Peyer's patch (tissue), 4 donors: ENCODE results near the gene HCCS.

Experiments
- CTCF ChIP-seq, 6 experiments: fragments of 450-650 bp in 4 of 6; fragments of 200-600 bp in 2 of 6; sonication (generic) in 1 of 6; IDR thresholded peaks; one replicate each; pipeline ENCODE4 v1.5.1; 2017 to 2019; ENCODE audit warnings: antibody characterized with exemption in 6 of 6, mild to moderate bottlenecking in 3 of 6, moderate library complexity in 1 of 6
- POLR2A ChIP-seq, 2 donors: fragments of 450-650 bp; IDR thresholded peaks; one replicate each; pipeline ENCODE4 v1.5.1; 2017; ENCODE audit warnings: antibody characterized with exemption in 2 of 2, mild to moderate bottlenecking in 2 of 2, moderate library complexity in 2 of 2

- TF ChIP-seq CTCF (IDR thresholded peaks at IDR 0.05) (no peak), POLR2A (IDR thresholded peaks at IDR 0.05) (no peak)
Observed at GRCh38 chrX:11138498-11139390, 27.6 kb downstream of the HCCS start.
